SK-N-SH (cell line): ENCODE results near the gene POU4F2. TPM values are rescaled to one million over a fixed set of nuclear protein-coding genes. Genes with fewer than 3 reads are reported as not detected.

Experiments used
- CTCF ChIA-PET: fragments of 300-600, 350-600 bp; formaldehyde crosslinking; extraction: SDS; loops from one replicate; lab custom pipeline; 2021; lab: Yijun Ruan, JAX
- POLR2A ChIA-PET: fragments of 350-600 bp; sonication (Branson Sonifier 250); formaldehyde crosslinking; extraction: SDS; loops from one replicate; lab custom pipeline; 2020; ENCODE audit warnings: antibody characterized with exemption, inconsistent platforms; lab: Yijun Ruan, JAX
- DNase-seq: peaks from one replicate; pipeline ENCODE4 v3.0.0; 2012
- H2AFZ ChIP-seq: fragments of 200-600 bp; sonication (generic); 2 replicates; pipeline ENCODE4 v1.8.1; 2016; ENCODE audit warnings: antibody characterized with exemption, mild to moderate bottlenecking, low read depth
- H3F3A ChIP-seq: fragments of 200-600 bp; sonication (generic); replicated peaks from 2 replicates; pipeline ENCODE3; 2016; ENCODE audit warnings: antibody characterized with exemption, mild to moderate bottlenecking; ENCODE audit not compliant: insufficient read depth
- H3K27ac ChIP-seq, 2 experiments: fragments of 200-500 bp in 1 of 2; fragments of 200-600 bp in 1 of 2; sonication (Bioruptor generic) in 1 of 2; sonication (generic), shearing (Covaris generic) in 1 of 2; 2 replicates each; pipeline versions ENCODE4 v1.5.1 to v1.6.1; 2014 to 2016; ENCODE audit warnings: low read depth in 2 of 2, inconsistent platforms in 1 of 2, low read length in 1 of 2, mild to moderate bottlenecking in 1 of 2, mixed read lengths in 1 of 2
- H3K27me3 ChIP-seq: fragments of 200-600 bp; sonication (generic), shearing (Covaris generic); 2 replicates; pipeline ENCODE4 v1.6.1; 2016; ENCODE audit warnings: mixed run types; ENCODE audit not compliant: insufficient read depth
- H3K36me3 ChIP-seq, 2 experiments: fragments of 200-500 bp in 1 of 2; fragments of 200-600 bp in 1 of 2; sonication (Bioruptor generic) in 1 of 2; sonication (generic) in 1 of 2; replicated peaks in 1 of 2; 2 replicates each; pipeline versions ENCODE3 to v1.5.1; 2014 to 2016; ENCODE audit warnings: low read length in 1 of 2, mild to moderate bottlenecking in 1 of 2; ENCODE audit not compliant: insufficient read depth in 2 of 2, control insufficient read depth in 1 of 2
- H3K4me1 ChIP-seq, 2 experiments: fragments of 200-500 bp in 1 of 2; fragments of 200-600 bp in 1 of 2; sonication (Bioruptor generic) in 1 of 2; sonication (generic), shearing (Covaris generic) in 1 of 2; 2 replicates each; pipeline versions ENCODE4 v1.5.1 to v1.6.1; 2014 to 2016; ENCODE audit warnings: low read depth in 1 of 2, low read length in 1 of 2, mixed run types in 1 of 2; ENCODE audit not compliant: insufficient read depth in 2 of 2, control insufficient read depth in 1 of 2
- H3K4me2 ChIP-seq: fragments of 200-600 bp; sonication (generic), shearing (Covaris generic); 2 replicates; pipeline ENCODE4 v1.6.1; 2017; ENCODE audit warnings: mixed run types
- H3K4me3 ChIP-seq, 2 experiments: fragments of 200-500 bp in 1 of 2; fragments of 200-600 bp in 1 of 2; sonication (Bioruptor generic) in 1 of 2; sonication (generic), shearing (Covaris generic) in 1 of 2; 2 replicates each; pipeline versions ENCODE4 v1.5.1 to v1.8.1; 2014 to 2016; ENCODE audit warnings: low read depth in 2 of 2, inconsistent platforms in 1 of 2, low read length in 1 of 2, mild to moderate bottlenecking in 1 of 2, mixed read lengths in 1 of 2, moderate library complexity in 1 of 2
- H3K79me2 ChIP-seq: fragments of 200-600 bp; sonication (generic); 2 replicates; pipeline ENCODE4 v1.8.1; 2017; ENCODE audit warnings: mild to moderate bottlenecking; ENCODE audit not compliant: insufficient read depth
- H3K9ac ChIP-seq: fragments of 200-600 bp; sonication (generic); 2 replicates; pipeline ENCODE4 v1.6.1; 2017; ENCODE audit warnings: mixed run types
- H3K9me2 ChIP-seq: fragments of 200-600 bp; sonication (generic); 2 replicates; pipeline ENCODE4 v1.6.1; 2017; ENCODE audit warnings: mixed run types
- H3K9me3 ChIP-seq: fragments of 200-600 bp; sonication (generic); 2 replicates; pipeline ENCODE4 v1.6.1; 2017; ENCODE audit warnings: mixed run types, mild to moderate bottlenecking, moderate library complexity
- H4K20me1 ChIP-seq: fragments of 200-600 bp; sonication (generic); 2 replicates; pipeline ENCODE4 v1.6.1; 2017; ENCODE audit warnings: mild to moderate bottlenecking, mixed run types; ENCODE audit not compliant: insufficient read depth
- CHD2 ChIP-seq: fragments of 150-350 bp; IDR thresholded peaks from 2 replicates; pipeline ENCODE4 v1.6.1; 2018; ENCODE audit warnings: low read length; ENCODE audit not compliant: partially characterized antibody
- ELF1 ChIP-seq: IDR thresholded peaks from 2 replicates; pipeline ENCODE4 v1.4.0; 2012
- EZH2phosphoT487 ChIP-seq: fragments of 200-600 bp; sonication (generic); IDR thresholded peaks from 2 replicates; pipeline ENCODE4 v1.6.1; 2017; ENCODE audit warnings: low read depth, mixed run types, mild to moderate bottlenecking, antibody characterized with exemption, moderate library complexity, borderline replicate concordance
- FOSL2 ChIP-seq: IDR thresholded peaks from 2 replicates; pipeline ENCODE4 v1.4.0; 2012; ENCODE audit warnings: low read depth, mild to moderate bottlenecking, moderate library complexity, borderline replicate concordance
- FOXJ3 ChIP-seq: sonication (generic); formaldehyde crosslinking; IDR thresholded peaks from 2 replicates; pipeline ENCODE4 v1.5.1; 2020; ENCODE audit warnings: mild to moderate bottlenecking, missing genetic modification reagents
- GATA2 ChIP-seq: sonication (generic); formaldehyde crosslinking; IDR thresholded peaks from 2 replicates; pipeline ENCODE4 v1.5.0; 2020; ENCODE audit warnings: mild to moderate bottlenecking, missing genetic modification reagents
- JUND ChIP-seq: IDR thresholded peaks from 2 replicates; pipeline ENCODE4 v1.4.0; 2012
- RAD21 ChIP-seq: IDR thresholded peaks from 2 replicates; pipeline ENCODE4 v1.6.1; 2012; ENCODE audit warnings: mild to moderate bottlenecking, low read length
- RCOR1 ChIP-seq: fragments of 150-350 bp; IDR thresholded peaks from 2 replicates; pipeline ENCODE4 v1.6.1; 2017; ENCODE audit warnings: antibody characterized with exemption, low read length
- TCF12 ChIP-seq: IDR thresholded peaks from 2 replicates; pipeline ENCODE4 v1.4.0; 2012
- TEAD4 ChIP-seq: IDR thresholded peaks from 2 replicates; pipeline ENCODE4 v1.4.0; 2012; ENCODE audit warnings: mild to moderate bottlenecking, borderline replicate concordance; ENCODE audit not compliant: insufficient read depth
- WGBS: methylation state at CpG from one replicate; pipeline ENCODE4 v1.1.6; 2017; ENCODE audit warnings: low lambda C conversion rate; 5-methylcytosine and 5-hydroxymethylcytosine counted together
- polyA plus RNA-seq, 3 experiments: library from polyadenylated mRNA; depleted of rRNA; stranded (reverse); fragments of >200 nt; gene quantifications; 2 replicates each; pipeline ENCODE4 v1.2.3, GENCODE V29; 2012
- TF ChIP-seq, protein P1 (sequence below): IDR thresholded peaks from 2 replicates; pipeline ENCODE4 v1.4.0; 2012; ENCODE audit warnings: low read depth
- TF ChIP-seq, protein P2 (sequence below): IDR thresholded peaks from 2 replicates; pipeline ENCODE4 v1.4.0; 2012; ENCODE audit warnings: low read depth, borderline replicate concordance
- TF ChIP-seq, protein P3 (sequence below): fragments of 200-600 bp; sonication (generic); IDR thresholded peaks from 2 replicates; pipeline ENCODE4 v1.6.1; 2017; ENCODE audit warnings: antibody characterized with exemption, mild to moderate bottlenecking, moderate library complexity
- TF ChIP-seq, protein P4 (sequence below): IDR thresholded peaks from 2 replicates; pipeline ENCODE4; 2012

POU4F2 gene
- polyA plus RNA-seq, 1 of the 3 experiments (the other 2 are of a cell fraction), result not detected

DNA sequence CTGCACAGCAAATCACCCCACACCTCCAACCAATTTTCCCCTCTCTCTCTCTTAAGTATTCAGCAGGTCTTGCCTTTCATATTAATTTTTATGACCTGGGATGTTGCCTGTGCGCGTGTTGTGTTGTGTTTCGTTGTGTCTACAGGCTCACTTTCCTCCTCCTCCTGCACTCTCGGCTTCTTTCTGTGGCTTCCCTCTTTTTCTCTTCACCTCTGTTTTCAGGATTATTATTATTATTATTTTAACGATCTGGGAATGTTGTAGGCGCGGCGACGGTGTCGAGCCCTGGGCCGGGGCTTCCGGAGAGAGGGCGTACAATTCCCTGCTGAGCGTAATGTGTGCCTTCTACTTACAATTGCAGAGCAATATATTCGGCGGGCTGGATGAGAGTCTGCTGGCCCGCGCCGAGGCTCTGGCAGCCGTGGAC lies 826 bp downstream of the POU4F2 start:
- Histone ChIP-seq H3K27ac (no peak overlapping the region), H3K4me3 (peak overlapping the region in 1 of 2 experiments; percentile 28; a peak in 1 of 4 replicates), H2AFZ (no peak overlapping the region), H3K36me3 (no peaks in the 10 kb centered on the region), H3K9ac (no peak overlapping the region), H3K27me3 (peaks cover 62% of the 10 kb centered on the region), H3K79me2 (no peaks in the 10 kb centered on the region), H3K9me3 (no peaks in the 10 kb centered on the region), H4K20me1 (no peaks in the 10 kb centered on the region), H3K9me2 (no peaks in the 10 kb centered on the region), H3K4me2 (peak overlapping the region; percentile 89), H3F3A (no peaks in the 10 kb centered on the region), H3K4me1 (peaks cover 0 to 5% of the 10 kb centered on the region in 2 experiments; a peak in 1 of 4 replicates)
- ChIA-PET CTCF (interaction anchor here (1.0 kb wide), 1 partner anchor 297 kb away, joined by 4 read pairs; no protein-coding TSS in a partner anchor), POLR2A (no interaction called here)
- DNase-seq, result no peak
- WGBS, result 19% methylated on average over 20 of the region's 20 CpGs
- TF ChIP-seq FOSL2, result no peak
- TF ChIP-seq TEAD4, result no peak
- TF ChIP-seq ELF1, result no peak
- no peak for TF ChIP-seq FOXJ3 (CRISPR knock-in tag)
- TF ChIP-seq RAD21, result no peak
- no peak for TF ChIP-seq RCOR1
- no peak for TF ChIP-seq GATA2 (CRISPR knock-in tag)
- no peak for TF ChIP-seq CHD2
- no peak for TF ChIP-seq JUND
- no peak for TF ChIP-seq EZH2phosphoT487
- TF ChIP-seq, protein P1, sequence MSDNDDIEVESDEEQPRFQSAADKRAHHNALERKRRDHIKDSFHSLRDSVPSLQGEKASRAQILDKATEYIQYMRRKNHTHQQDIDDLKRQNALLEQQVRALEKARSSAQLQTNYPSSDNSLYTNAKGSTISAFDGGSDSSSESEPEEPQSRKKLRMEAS, result no peak
- TF ChIP-seq TCF12, result no peak
- TF ChIP-seq, protein P2, sequence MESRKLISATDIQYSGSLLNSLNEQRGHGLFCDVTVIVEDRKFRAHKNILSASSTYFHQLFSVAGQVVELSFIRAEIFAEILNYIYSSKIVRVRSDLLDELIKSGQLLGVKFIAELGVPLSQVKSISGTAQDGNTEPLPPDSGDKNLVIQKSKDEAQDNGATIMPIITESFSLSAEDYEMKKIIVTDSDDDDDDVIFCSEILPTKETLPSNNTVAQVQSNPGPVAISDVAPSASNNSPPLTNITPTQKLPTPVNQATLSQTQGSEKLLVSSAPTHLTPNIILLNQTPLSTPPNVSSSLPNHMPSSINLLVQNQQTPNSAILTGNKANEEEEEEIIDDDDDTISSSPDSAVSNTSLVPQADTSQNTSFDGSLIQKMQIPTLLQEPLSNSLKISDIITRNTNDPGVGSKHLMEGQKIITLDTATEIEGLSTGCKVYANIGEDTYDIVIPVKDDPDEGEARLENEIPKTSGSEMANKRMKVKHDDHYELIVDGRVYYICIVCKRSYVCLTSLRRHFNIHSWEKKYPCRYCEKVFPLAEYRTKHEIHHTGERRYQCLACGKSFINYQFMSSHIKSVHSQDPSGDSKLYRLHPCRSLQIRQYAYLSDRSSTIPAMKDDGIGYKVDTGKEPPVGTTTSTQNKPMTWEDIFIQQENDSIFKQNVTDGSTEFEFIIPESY, result no peak
- TF ChIP-seq, protein P3, sequence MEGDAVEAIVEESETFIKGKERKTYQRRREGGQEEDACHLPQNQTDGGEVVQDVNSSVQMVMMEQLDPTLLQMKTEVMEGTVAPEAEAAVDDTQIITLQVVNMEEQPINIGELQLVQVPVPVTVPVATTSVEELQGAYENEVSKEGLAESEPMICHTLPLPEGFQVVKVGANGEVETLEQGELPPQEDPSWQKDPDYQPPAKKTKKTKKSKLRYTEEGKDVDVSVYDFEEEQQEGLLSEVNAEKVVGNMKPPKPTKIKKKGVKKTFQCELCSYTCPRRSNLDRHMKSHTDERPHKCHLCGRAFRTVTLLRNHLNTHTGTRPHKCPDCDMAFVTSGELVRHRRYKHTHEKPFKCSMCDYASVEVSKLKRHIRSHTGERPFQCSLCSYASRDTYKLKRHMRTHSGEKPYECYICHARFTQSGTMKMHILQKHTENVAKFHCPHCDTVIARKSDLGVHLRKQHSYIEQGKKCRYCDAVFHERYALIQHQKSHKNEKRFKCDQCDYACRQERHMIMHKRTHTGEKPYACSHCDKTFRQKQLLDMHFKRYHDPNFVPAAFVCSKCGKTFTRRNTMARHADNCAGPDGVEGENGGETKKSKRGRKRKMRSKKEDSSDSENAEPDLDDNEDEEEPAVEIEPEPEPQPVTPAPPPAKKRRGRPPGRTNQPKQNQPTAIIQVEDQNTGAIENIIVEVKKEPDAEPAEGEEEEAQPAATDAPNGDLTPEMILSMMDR, result no peak
- TF ChIP-seq, protein P4, sequence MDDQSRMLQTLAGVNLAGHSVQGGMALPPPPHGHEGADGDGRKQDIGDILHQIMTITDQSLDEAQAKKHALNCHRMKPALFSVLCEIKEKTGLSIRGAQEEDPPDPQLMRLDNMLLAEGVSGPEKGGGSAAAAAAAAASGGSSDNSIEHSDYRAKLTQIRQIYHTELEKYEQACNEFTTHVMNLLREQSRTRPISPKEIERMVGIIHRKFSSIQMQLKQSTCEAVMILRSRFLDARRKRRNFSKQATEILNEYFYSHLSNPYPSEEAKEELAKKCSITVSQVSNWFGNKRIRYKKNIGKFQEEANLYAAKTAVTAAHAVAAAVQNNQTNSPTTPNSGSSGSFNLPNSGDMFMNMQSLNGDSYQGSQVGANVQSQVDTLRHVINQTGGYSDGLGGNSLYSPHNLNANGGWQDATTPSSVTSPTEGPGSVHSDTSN, result no peak
